Hepatocyte (in vitro differentiated cells): ENCODE data around the gene OPRL1. TPM values are rescaled to one million over a fixed set of nuclear protein-coding genes. Genes with fewer than 3 reads are reported as not detected.
"Not testable (repeated sequence)": the region's sequence is repeated elsewhere in the genome, so short reads cannot be mapped to it uniquely, and the experiment has no call there.

Experiments
- DNase-seq: peaks from one replicate; pipeline ENCODE4 v3.0.0-alpha.2; 2016; ENCODE audit warnings: low spot score
- H2AFZ ChIP-seq: fragments of 200-600 bp; sonication (generic); 2 replicates; pipeline ENCODE4 v1.6.0; 2016; ENCODE audit warnings: antibody characterized with exemption, mild to moderate bottlenecking
- H3K27ac ChIP-seq: fragments of 200-600 bp; sonication (generic); 2 replicates; pipeline ENCODE4 v1.5.1; 2016; ENCODE audit warnings: mild to moderate bottlenecking
- H3K27me3 ChIP-seq: fragments of 200-600 bp; sonication (generic); 2 replicates; pipeline ENCODE4 v1.6.1; 2016
- H3K36me3 ChIP-seq: fragments of 200-600 bp; sonication (generic); replicated peaks from 2 replicates; pipeline ENCODE4 v1.5.1; 2016; ENCODE audit warnings: low read depth; ENCODE audit not compliant: insufficient read depth
- H3K4me1 ChIP-seq: fragments of 200-600 bp; sonication (generic); 2 replicates; pipeline ENCODE4 v1.5.1; 2016; ENCODE audit warnings: mild to moderate bottlenecking, moderate library complexity; ENCODE audit not compliant: insufficient read depth
- H3K4me2 ChIP-seq: fragments of 200-600 bp; sonication (generic); 2 replicates; pipeline ENCODE4 v1.6.0; 2016
- H3K4me3 ChIP-seq: fragments of 200-600 bp; sonication (generic); 2 replicates; pipeline ENCODE4 v1.5.1; 2016; ENCODE audit warnings: mild to moderate bottlenecking
- H3K79me2 ChIP-seq: fragments of 200-600 bp; sonication (generic); 2 replicates; pipeline ENCODE4 v1.6.0; 2017; ENCODE audit warnings: mild to moderate bottlenecking
- H3K9me2 ChIP-seq: fragments of 200-600 bp; sonication (generic); replicated peaks from 2 replicates; pipeline ENCODE4 v1.6.0; 2017; ENCODE audit warnings: mild to moderate bottlenecking; ENCODE audit not compliant: insufficient read depth
- H3K9me3 ChIP-seq: fragments of 200-600 bp; sonication (generic); 2 replicates; pipeline ENCODE4 v1.5.1; 2016; ENCODE audit warnings: low read depth, mild to moderate bottlenecking
- H4K20me1 ChIP-seq: fragments of 200-600 bp; sonication (generic); 2 replicates; pipeline ENCODE4 v1.6.0; 2016; ENCODE audit warnings: mild to moderate bottlenecking; ENCODE audit not compliant: insufficient read depth, poor library complexity, severe bottlenecking
- EZH2 ChIP-seq: fragments of 200-600 bp; sonication (generic); IDR thresholded peaks from 2 replicates; pipeline ENCODE4 v1.6.1; 2016; ENCODE audit warnings: antibody characterized with exemption, mild to moderate bottlenecking, borderline replicate concordance
- EZH2phosphoT487 ChIP-seq: fragments of 200-600 bp; sonication (generic); IDR thresholded peaks from one replicate; pipeline ENCODE4 v1.6.1; 2018; ENCODE audit warnings: antibody characterized with exemption, mild to moderate bottlenecking, low read depth, moderate library complexity; ENCODE audit not compliant: unreplicated experiment, severe bottlenecking
- WGBS: methylation state at CpG from one replicate; pipeline ENCODE4 v1.1.6; 2016; ENCODE audit warnings: low lambda C conversion rate; ENCODE audit errors: missing lambda C conversion rate; 5-methylcytosine and 5-hydroxymethylcytosine counted together
- polyA plus RNA-seq: library from polyadenylated mRNA; unstranded; fragments of >200 nt; fragmentation: Nextera tagmentation; extraction: Ambion mirVana; gene quantifications from 2 replicates; pipeline ENCODE4 v1.2.1, GENCODE V29; 2016
- total RNA-seq: library from RNA; depleted of rRNA; stranded (reverse); fragments of >200 nt; gene quantifications from 2 replicates; pipeline ENCODE4 v1.2.3, GENCODE V29; 2014
- TF ChIP-seq, protein P1 (sequence below): fragments of 200-600 bp; sonication (generic); IDR thresholded peaks from 2 replicates; pipeline ENCODE4 v1.5.1; 2016; ENCODE audit warnings: antibody characterized with exemption, mild to moderate bottlenecking; ENCODE audit not compliant: poor library complexity

Gene OPRL1
- total and polyA plus RNA-seq, 2 experiments from 2014 or later = 0.50 to 1.5 TPM

GRCh38 chr20:64115171-64115911, 35.5 kb downstream of the OPRL1 start:
- Histone ChIP-seq H3K4me3 (no peak overlapping the region), H3K27ac (no peak overlapping the region), H3K4me2 (no peak overlapping the region), H3K36me3 (no peaks in the 10 kb centered on the region), H4K20me1 (no peaks in the 10 kb centered on the region), H2AFZ (no peak overlapping the region), H3K9me3 (no peaks in the 10 kb centered on the region), H3K79me2 (no peaks in the 10 kb centered on the region), H3K4me1 (peaks cover 4% of the 10 kb centered on the region), H3K9me2 (no peaks in the 10 kb centered on the region), H3K27me3 (no peaks in the 10 kb centered on the region)
- DNase-seq = no peak
- TF ChIP-seq EZH2phosphoT487 (no peak), EZH2 (no peak)
- TF ChIP-seq, protein P1, sequence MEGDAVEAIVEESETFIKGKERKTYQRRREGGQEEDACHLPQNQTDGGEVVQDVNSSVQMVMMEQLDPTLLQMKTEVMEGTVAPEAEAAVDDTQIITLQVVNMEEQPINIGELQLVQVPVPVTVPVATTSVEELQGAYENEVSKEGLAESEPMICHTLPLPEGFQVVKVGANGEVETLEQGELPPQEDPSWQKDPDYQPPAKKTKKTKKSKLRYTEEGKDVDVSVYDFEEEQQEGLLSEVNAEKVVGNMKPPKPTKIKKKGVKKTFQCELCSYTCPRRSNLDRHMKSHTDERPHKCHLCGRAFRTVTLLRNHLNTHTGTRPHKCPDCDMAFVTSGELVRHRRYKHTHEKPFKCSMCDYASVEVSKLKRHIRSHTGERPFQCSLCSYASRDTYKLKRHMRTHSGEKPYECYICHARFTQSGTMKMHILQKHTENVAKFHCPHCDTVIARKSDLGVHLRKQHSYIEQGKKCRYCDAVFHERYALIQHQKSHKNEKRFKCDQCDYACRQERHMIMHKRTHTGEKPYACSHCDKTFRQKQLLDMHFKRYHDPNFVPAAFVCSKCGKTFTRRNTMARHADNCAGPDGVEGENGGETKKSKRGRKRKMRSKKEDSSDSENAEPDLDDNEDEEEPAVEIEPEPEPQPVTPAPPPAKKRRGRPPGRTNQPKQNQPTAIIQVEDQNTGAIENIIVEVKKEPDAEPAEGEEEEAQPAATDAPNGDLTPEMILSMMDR = no peak
- 77% methylated on average over 14 of the region's 14 CpGs for WGBS

DNA sequence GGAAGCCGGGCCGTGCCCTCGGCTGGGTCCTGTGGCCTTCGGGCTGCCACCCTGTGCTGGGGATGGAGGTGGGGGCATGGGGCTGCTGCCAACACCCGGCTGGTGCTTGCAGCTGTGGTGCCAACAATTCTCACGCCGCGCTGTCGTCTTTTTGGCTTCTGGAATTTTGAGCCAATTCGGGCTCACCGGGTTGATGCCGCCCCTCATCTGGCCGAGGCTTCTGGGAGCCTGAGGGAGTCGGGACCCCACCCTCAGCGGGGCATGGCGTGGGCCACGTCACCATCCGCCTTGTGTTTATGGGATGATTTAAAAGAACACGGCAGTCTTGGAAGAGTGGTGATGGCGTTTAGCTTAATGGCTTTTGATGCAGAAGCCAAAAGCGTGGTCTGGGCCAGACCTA, 36.1 kb downstream of the OPRL1 start:
- no peak overlapping the region for H3K4me2 ChIP-seq
- TF ChIP-seq, protein P1 = no peak
- no peak for TF ChIP-seq EZH2phosphoT487
- no peak for TF ChIP-seq EZH2
- no peak overlapping the region for H3K4me3 ChIP-seq
- H3K27ac ChIP-seq = no peak overlapping the region
- no peaks in the 10 kb centered on the region for H3K79me2 ChIP-seq
- H3K36me3 ChIP-seq = no peaks in the 10 kb centered on the region
- no peaks in the 10 kb centered on the region for H3K9me2 ChIP-seq
- no peaks in the 10 kb centered on the region for H4K20me1 ChIP-seq
- 90% methylated on average over 21 of the region's 21 CpGs for WGBS
- peaks cover 4% of the 10 kb centered on the region for H3K4me1 ChIP-seq
- no peak for DNase-seq
- no peaks in the 10 kb centered on the region for H3K9me3 ChIP-seq
- no peak overlapping the region for H2AFZ ChIP-seq
- no peaks in the 10 kb centered on the region for H3K27me3 ChIP-seq

DNA sequence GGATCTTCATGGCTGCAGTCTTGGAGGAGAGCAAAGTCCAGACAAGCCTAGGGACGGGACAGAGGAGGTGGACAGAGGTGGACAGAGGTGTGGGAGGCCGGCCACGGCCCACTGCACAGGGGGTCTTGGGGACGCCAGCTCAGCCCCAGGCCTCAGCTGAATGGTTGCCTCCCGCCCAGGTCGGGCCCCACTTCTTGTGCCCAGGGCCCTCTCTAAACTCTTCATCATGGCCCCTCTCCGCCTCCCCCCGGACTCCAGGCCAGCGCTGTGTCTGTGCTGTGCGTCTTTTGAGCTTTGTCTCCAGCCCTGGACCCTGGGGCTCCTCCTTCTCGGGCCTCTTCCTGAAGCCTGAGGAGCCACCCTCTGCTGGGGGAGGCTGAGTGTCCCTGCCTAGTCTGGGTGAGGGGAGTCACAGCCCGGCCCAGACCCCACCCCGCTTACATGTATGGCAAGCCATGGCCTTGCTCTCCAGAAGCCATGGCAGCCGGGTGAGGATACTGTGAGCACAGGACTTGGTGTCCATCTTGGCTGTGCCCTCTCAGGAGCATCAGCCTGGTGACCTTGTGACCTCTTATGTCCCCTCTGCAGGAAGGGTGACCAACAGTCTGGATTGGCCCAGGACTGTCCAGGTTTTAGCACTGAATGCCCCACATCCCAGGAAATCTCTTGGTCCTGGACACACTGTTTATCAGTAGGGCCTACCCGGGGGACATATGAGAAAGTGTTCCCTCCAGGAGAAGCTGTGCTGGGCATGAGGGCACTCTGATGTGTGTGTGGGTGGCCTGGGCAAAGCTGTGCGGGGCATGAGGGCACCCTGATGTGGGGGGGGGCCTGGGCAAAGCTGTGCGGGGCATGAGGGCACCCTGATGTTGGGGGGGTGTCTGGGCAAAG, 36.9 kb downstream of the OPRL1 start:
- H3K36me3 ChIP-seq = no peaks in the 10 kb centered on the region
- peaks cover 4% of the 10 kb centered on the region for H3K4me1 ChIP-seq
- H3K27me3 ChIP-seq = peaks cover 5% of the 10 kb centered on the region
- TF ChIP-seq, protein P1 = no peak
- TF ChIP-seq EZH2 (no peak), EZH2phosphoT487 (no peak)
- no peak for DNase-seq
- H3K9me3 ChIP-seq = no peaks in the 10 kb centered on the region
- H2AFZ ChIP-seq = no peak overlapping the region
- no peaks in the 10 kb centered on the region for H4K20me1 ChIP-seq
- no peak overlapping the region for H3K4me3 ChIP-seq
- H3K27ac ChIP-seq = no peak overlapping the region
- no peak overlapping the region for H3K4me2 ChIP-seq
- H3K9me2 ChIP-seq = no peaks in the 10 kb centered on the region
- 89% methylated on average over 16 of the region's 17 CpGs for WGBS
- H3K79me2 ChIP-seq = no peaks in the 10 kb centered on the region

GRCh38 chr20:64117432-64117777, 37.5 kb downstream of the OPRL1 start:
- H3K9me3 ChIP-seq, H4K20me1 ChIP-seq, DNase-seq, H3K36me3 ChIP-seq, H3K9me2 ChIP-seq, H3K27ac ChIP-seq, H3K27me3 ChIP-seq, H3K4me2 ChIP-seq, H3K4me3 ChIP-seq, H2AFZ ChIP-seq, H3K4me1 ChIP-seq, H3K79me2 ChIP-seq: not testable (repeated sequence)
- no CpG with 5 or more reads among the region's 6 CpGs for WGBS
